Tibial artery (tissue), 4 donors: ENCODE measurements around the gene CUX1.

ENCODE experiments used
- DNase-seq, 2 donors: peaks; one replicate each; pipeline ENCODE4 v3.0.0-alpha.2; 2019
- H3K27ac ChIP-seq, 2 donors: fragments of 200-600 bp; sonication (generic) in 1 of 2; 1 replicate in 1 of 2; 2 replicates in 1 of 2; pipeline ENCODE4 v1.5.1; 2018 to 2019; ENCODE audit warnings: mild to moderate bottlenecking in 1 of 2
- H3K27me3 ChIP-seq, 2 donors: fragments of 200-600 bp; sonication (generic) in 1 of 2; one replicate each; pipeline versions ENCODE4 v1.5.1 to v1.6.0; 2016 to 2019
- H3K36me3 ChIP-seq, 3 donors: fragments of 200-600 bp; sonication (generic) in 2 of 3; one replicate each; pipeline ENCODE4 v1.5.1; 2016 to 2019; ENCODE audit warnings: mild to moderate bottlenecking in 2 of 3
- H3K4me1 ChIP-seq, 4 donors: fragments of 200-600 bp; sonication (generic) in 2 of 4; 1 replicate in 3 of 4; 2 replicates in 1 of 4; pipeline ENCODE4 v1.5.1; 2016 to 2019
- H3K4me3 ChIP-seq, 2 donors: fragments of 200-600 bp; sonication (generic) in 1 of 2; 1 replicate in 1 of 2; 2 replicates in 1 of 2; pipeline ENCODE4 v1.5.1; 2018 to 2019; ENCODE audit warnings: mild to moderate bottlenecking in 2 of 2
- H3K9me3 ChIP-seq, 3 donors: fragments of 200-600 bp; sonication (generic) in 1 of 3; one replicate each; pipeline ENCODE4 v1.5.1; 2016 to 2019
- CTCF ChIP-seq, 2 experiments: fragments of 200-600 bp in 1 of 2; fragments of 450-650 bp in 1 of 2; IDR thresholded peaks; one replicate each; pipeline ENCODE4 v1.5.1; 2017 to 2019; ENCODE audit warnings: antibody characterized with exemption in 2 of 2, mild to moderate bottlenecking in 1 of 2, moderate library complexity in 1 of 2
- intact Hi-C: fragments of 100-400 bp; cut with DNase I; formaldehyde crosslinking; loops from one replicate; pipeline ENCODE4 v1.15.0; 2023; ENCODE audit warnings: low total_unique reads

CUX1 gene

DNA sequence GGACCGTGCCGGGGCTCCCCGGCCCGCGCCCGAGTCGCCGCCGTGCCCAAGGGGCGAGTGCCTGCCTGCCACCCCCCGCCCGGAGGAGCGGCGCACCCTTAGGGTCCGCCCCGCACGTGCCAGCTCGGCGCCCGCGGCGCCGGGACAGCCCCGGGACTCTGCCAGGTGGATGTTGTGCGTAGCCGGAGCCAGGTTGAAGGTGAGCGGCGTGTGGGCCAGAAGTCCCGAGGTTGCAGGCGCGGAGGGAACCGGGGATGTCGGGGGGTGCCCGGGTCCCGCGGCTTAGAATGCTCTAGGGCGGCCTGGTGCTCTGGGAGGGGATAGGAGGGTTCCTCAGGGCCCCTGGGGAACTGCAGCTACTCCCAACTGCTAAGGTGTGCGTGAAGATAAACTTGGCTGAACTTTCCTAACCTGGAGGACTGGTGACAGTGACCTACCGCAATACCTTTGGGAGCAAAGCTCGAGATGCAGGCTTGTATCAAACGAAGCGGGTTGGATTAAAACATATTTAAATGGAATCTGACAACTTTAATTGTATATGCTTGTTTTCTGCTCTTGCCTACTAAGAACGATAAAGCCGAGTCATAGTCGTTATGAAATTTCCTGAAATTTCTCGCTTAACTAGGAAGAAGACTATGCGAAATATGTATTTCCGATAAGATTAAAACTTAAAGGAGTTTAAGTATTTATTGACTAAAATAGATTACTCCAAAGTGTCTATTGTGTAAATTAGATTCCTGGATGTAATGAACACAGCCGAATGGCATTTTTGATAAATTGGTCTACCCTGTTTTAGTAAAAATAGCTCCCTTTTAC lies at the start of gene CUX1:
CUX1 (plus strand) TSS at position 156 of the 816 bp plus-strand sequence; CDS start at position 170, 14 bp downstream.
- H3K9me3 ChIP-seq, result no peaks in the 10 kb centered on the region
- DNase-seq, result no peak
- peaks cover 0 to 32% (median 14%) of the 10 kb centered on the region in 4 donors for H3K4me1 ChIP-seq
- no peaks in the 10 kb centered on the region for H3K27me3 ChIP-seq
- no peak for TF ChIP-seq CTCF (IDR thresholded peaks at IDR 0.05)
- H3K27ac ChIP-seq, result peak within 1 kb of the TSS; percentile 77 to 79
- H3K4me3 ChIP-seq, result peak within 1 kb of the TSS; percentile 92
- no peaks in the 10 kb centered on the region for H3K36me3 ChIP-seq
- intact Hi-C loops, result loop anchor here (2.0 to 5.0 kb wide), 2 partner anchors 120 to 307 kb away; no protein-coding TSS in a partner anchor

DNA sequence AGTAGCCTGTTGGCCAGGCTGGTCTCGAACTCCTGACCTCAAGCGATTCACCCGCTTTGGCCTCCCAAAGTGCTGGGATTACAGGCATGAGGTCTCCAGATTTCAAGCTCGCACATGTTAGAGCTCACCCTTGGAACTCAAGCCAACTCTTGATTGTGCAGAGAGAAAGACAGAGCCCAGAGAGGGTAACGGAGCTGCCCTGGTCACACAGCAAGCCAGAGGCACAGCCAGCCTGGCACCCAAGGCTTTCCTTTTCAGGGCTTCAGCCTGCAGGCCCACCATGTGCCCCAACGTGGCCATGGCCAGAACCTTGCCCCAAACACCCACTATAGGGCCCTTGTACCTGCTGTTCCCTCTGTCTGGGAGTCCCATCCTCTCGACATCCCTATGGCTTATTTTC lies 49.1 kb upstream of the CUX1 start:
- DNase-seq, result no peak
- no peaks in the 10 kb centered on the region for H3K36me3 ChIP-seq
- no peak for TF ChIP-seq CTCF (IDR thresholded peaks at IDR 0.05)
- no peaks in the 10 kb centered on the region for H3K9me3 ChIP-seq
- H3K4me3 ChIP-seq, result no peak overlapping the region
- no peaks in the 10 kb centered on the region for H3K4me1 ChIP-seq
- no peak overlapping the region for H3K27ac ChIP-seq
- intact Hi-C loops, result no loop called here
- H3K27me3 ChIP-seq, result peaks cover 0 to 12% of the 10 kb centered on the region in 2 donors

DNA sequence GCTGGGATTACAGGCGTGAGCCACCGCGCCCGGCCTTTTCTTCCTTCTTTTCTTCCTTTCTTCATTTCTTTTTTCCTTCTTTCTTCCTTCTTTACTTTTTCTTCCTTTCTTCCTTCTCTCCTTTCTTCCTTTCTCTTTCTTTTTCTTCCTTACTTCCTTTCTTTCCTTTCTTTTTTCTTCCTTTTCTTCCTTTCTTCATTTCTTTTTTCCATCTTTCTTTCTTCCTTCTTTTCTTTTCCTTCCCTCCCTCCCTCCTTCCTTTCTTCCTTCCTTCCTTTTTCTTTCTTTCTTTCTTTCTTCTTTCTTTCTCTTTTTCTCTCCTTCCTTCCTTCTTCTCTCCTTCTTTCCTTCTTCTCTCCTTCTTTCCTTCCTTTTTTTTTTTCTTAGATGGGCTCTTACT lies 47.0 kb upstream of the CUX1 start:
- no peaks in the 10 kb centered on the region for H3K4me1 ChIP-seq
- no peak overlapping the region for H3K27ac ChIP-seq
- H3K4me3 ChIP-seq, result no peak overlapping the region
- peaks cover 0 to 29% of the 10 kb centered on the region in 2 donors for H3K27me3 ChIP-seq
- intact Hi-C loops, result no loop called here
- no peaks in the 10 kb centered on the region for H3K36me3 ChIP-seq
- no peak for DNase-seq
- no peak for TF ChIP-seq CTCF (IDR thresholded peaks at IDR 0.05)
- no peaks in the 10 kb centered on the region for H3K9me3 ChIP-seq

GRCh38 chr7:101772508-101773211 lies 44.8 kb upstream of the CUX1 start:
- Histone ChIP-seq H3K36me3 (no peaks in the 10 kb centered on the region), H3K27ac (no peak overlapping the region), H3K4me3 (no peak overlapping the region), H3K27me3 (peaks cover 0 to 39% of the 10 kb centered on the region in 2 donors), H3K9me3 (no peaks in the 10 kb centered on the region), H3K4me1 (no peaks in the 10 kb centered on the region)
- DNase-seq, result no peak
- no peak for TF ChIP-seq CTCF (IDR thresholded peaks at IDR 0.05)
- intact Hi-C loops, result no loop called here

DNA sequence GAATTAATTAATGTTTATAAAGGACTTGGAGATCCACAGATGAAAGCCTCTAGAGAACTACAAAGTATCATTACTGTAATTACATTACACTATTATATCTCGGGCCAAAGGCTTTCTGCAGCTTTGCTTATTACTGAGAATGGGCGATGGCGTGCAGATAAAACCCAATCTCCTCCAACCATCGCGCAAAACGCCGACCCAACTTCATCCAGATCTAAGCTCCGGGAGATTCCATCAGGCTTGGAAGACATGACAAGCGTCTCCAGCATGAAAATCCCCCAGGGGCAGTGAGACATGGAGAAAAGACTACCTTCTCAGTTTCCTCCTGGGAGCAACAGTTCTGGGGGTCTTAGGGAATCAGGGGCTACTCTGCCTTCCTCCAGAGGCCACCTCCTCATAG lies 42.2 kb upstream of the CUX1 start:
- no peak for DNase-seq
- intact Hi-C loops, result no loop called here
- Histone ChIP-seq H3K27me3 (peaks cover 0 to 45% of the 10 kb centered on the region in 2 donors), H3K36me3 (no peaks in the 10 kb centered on the region), H3K27ac (no peak overlapping the region), H3K4me3 (no peak overlapping the region), H3K9me3 (no peaks in the 10 kb centered on the region), H3K4me1 (no peaks in the 10 kb centered on the region)
- TF ChIP-seq CTCF (IDR thresholded peaks at IDR 0.05), result no peak
